Vagina (tissue), 2 donors: ENCODE results near the gene PWWP2B. TPM values are rescaled to one million over a fixed set of nuclear protein-coding genes. Genes with fewer than 3 reads are reported as not detected.

Experiments used
- DNase-seq, 2 donors: peaks; one replicate each; pipeline ENCODE4 v3.0.0-alpha.2; 2017; ENCODE audit errors: extremely low spot score in 2 of 2
- H3K27ac ChIP-seq: fragments of 200-600 bp; sonication (generic); one replicate; pipeline ENCODE4 v1.5.1; 2019
- H3K27me3 ChIP-seq: fragments of 200-600 bp; sonication (generic); one replicate; pipeline ENCODE4 v1.5.1; 2019
- H3K36me3 ChIP-seq, 2 donors: fragments of 200-600 bp; sonication (generic); one replicate each; pipeline ENCODE4 v1.5.1; 2017 to 2019
- H3K4me1 ChIP-seq: fragments of 200-600 bp; sonication (generic); one replicate; pipeline ENCODE4 v1.5.1; 2019
- H3K4me3 ChIP-seq, 2 donors: fragments of 200-600 bp; sonication (generic); 1 replicate in 1 of 2; 2 replicates in 1 of 2; pipeline ENCODE4 v1.5.1; 2016 to 2019
- H3K9me3 ChIP-seq: fragments of 200-600 bp; sonication (generic); one replicate; pipeline ENCODE4 v1.5.1; 2019
- CTCF ChIP-seq, 3 experiments: fragments of 450-650 bp in 2 of 3; fragments of 200-600 bp in 1 of 3; sonication (generic) in 1 of 3; IDR thresholded peaks; one replicate each; pipeline ENCODE4 v1.5.1; 2017 to 2019; ENCODE audit warnings: antibody characterized with exemption in 3 of 3, mild to moderate bottlenecking in 2 of 3, moderate library complexity in 2 of 3
- POLR2A ChIP-seq, 2 donors: fragments of 450-650 bp; IDR thresholded peaks; one replicate each; pipeline ENCODE4 v1.6.1; 2017; ENCODE audit warnings: antibody characterized with exemption in 2 of 2, mild to moderate bottlenecking in 2 of 2, moderate library complexity in 2 of 2
- POLR2AphosphoS5 ChIP-seq, 2 donors: sonication (generic); formaldehyde crosslinking; IDR thresholded peaks; one replicate each; pipeline ENCODE4 v1.9.0; 2017; ENCODE audit warnings: antibody characterized with exemption in 2 of 2, mild to moderate bottlenecking in 2 of 2, low read depth in 1 of 2; ENCODE audit not compliant: insufficient read depth in 1 of 2
- intact Hi-C: fragments of 100-400 bp; cut with DNase I; formaldehyde crosslinking; loops from one replicate; pipeline ENCODE4 v1.15.1; 2023
- total RNA-seq: library from RNA; depleted of rRNA; stranded (reverse); fragments of >200 nt; gene quantifications from one replicate; pipeline ENCODE4 v1.2.3, GENCODE V29; 2016

Gene PWWP2B
- total RNA-seq, 1 donor from 2014 or later: 14.7 TPM

GRCh38 chr10:132423966-132424861 is 27.2 kb downstream of the PWWP2B start:
- Histone ChIP-seq H3K36me3 (no peaks in the 10 kb centered on the region), H3K27ac (peak overlapping the region; percentile 21), H3K27me3 (no peaks in the 10 kb centered on the region), H3K4me1 (peaks cover 52% of the 10 kb centered on the region), H3K4me3 (no peak overlapping the region), H3K9me3 (no peaks in the 10 kb centered on the region)
- TF ChIP-seq CTCF (IDR thresholded peaks at IDR 0.05) (no peak), POLR2A (IDR thresholded peaks at IDR 0.05) (no peak), POLR2AphosphoS5 (IDR thresholded peaks at IDR 0.05; ENCODE audit: insufficient read depth in 1 of 2, low read depth in 1 of 2) (no peak)
- no peak for DNase-seq
- intact Hi-C loops: no loop called here

GRCh38 chr10:132425029-132425756 is 28.2 kb downstream of the PWWP2B start:
- Histone ChIP-seq H3K4me3 (no peak overlapping the region), H3K9me3 (no peaks in the 10 kb centered on the region), H3K36me3 (no peaks in the 10 kb centered on the region), H3K27me3 (no peaks in the 10 kb centered on the region), H3K4me1 (peaks cover 53% of the 10 kb centered on the region), H3K27ac (no peak overlapping the region)
- TF ChIP-seq CTCF (IDR thresholded peaks at IDR 0.05): no peak
- no peak for TF ChIP-seq POLR2A (IDR thresholded peaks at IDR 0.05)
- TF ChIP-seq POLR2AphosphoS5 (IDR thresholded peaks at IDR 0.05; ENCODE audit: insufficient read depth in 1 of 2, low read depth in 1 of 2): no peak
- intact Hi-C loops: no loop called here
- no peak for DNase-seq

GRCh38 chr10:132425757-132426155 is 28.8 kb downstream of the PWWP2B start:
- Histone ChIP-seq H3K27ac (no peak overlapping the region), H3K9me3 (no peaks in the 10 kb centered on the region), H3K36me3 (no peaks in the 10 kb centered on the region), H3K27me3 (no peaks in the 10 kb centered on the region), H3K4me3 (no peak overlapping the region), H3K4me1 (peaks cover 47% of the 10 kb centered on the region)
- no peak for TF ChIP-seq CTCF (IDR thresholded peaks at IDR 0.05)
- TF ChIP-seq POLR2AphosphoS5 (IDR thresholded peaks at IDR 0.05; ENCODE audit: insufficient read depth in 1 of 2, low read depth in 1 of 2): no peak
- TF ChIP-seq POLR2A (IDR thresholded peaks at IDR 0.05): no peak
- intact Hi-C loops: no loop called here
- DNase-seq: no peak

- intact Hi-C loops: no loop called here
- Histone ChIP-seq H3K36me3 (no peaks in the 10 kb centered on the region), H3K4me3 (no peak overlapping the region), H3K9me3 (no peaks in the 10 kb centered on the region), H3K4me1 (peaks cover 33% of the 10 kb centered on the region), H3K27me3 (no peaks in the 10 kb centered on the region), H3K27ac (no peak overlapping the region)
- no peak for TF ChIP-seq CTCF (IDR thresholded peaks at IDR 0.05)
- TF ChIP-seq POLR2AphosphoS5 (IDR thresholded peaks at IDR 0.05; ENCODE audit: insufficient read depth in 1 of 2, low read depth in 1 of 2): no peak
- TF ChIP-seq POLR2A (IDR thresholded peaks at IDR 0.05): no peak
- no peak for DNase-seq
Measured at GRCh38 chr10:132427006-132427771, 30.2 kb downstream of the PWWP2B start.
